GM18502 (cell line): ENCODE measurements around the gene TRPM8.

Source experiments
- ATAC-seq: cut with Tn5 transposase; IDR thresholded peaks from one replicate; pipeline ENCODE4 v1.9.1; 2021; ENCODE audit warnings: mild to moderate bottlenecking; ENCODE audit not compliant: unreplicated experiment, poor library complexity

TRPM8 gene

DNA sequence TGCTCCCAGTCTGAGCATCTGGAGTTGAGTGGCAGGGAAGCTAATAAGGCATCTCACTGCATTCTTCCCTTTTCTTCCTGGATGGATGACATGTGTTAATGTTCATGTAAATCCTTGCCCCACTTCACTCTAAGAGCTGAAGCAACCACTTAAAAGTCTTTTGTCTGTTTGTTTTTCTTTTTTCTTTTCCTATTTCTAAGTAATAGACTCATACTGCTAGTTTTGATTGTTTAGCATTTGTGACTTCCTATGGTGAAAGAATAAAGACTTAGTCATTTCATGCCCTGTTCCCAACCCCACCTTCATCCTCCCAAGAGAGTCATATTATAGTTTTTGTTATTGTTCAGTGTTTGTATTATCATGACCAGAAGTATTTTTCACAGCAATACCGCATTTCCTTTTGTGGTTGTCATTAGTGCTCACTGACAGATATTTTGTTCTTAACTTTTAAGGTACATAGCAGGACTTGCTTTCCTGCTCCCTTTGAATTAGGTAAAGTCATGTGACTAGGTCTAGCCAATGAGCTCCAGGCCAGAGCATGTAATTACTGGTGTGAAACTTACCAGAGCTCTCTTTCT lies 115.2 kb downstream of the TRPM8 start:
- ATAC-seq = no peak

DNA sequence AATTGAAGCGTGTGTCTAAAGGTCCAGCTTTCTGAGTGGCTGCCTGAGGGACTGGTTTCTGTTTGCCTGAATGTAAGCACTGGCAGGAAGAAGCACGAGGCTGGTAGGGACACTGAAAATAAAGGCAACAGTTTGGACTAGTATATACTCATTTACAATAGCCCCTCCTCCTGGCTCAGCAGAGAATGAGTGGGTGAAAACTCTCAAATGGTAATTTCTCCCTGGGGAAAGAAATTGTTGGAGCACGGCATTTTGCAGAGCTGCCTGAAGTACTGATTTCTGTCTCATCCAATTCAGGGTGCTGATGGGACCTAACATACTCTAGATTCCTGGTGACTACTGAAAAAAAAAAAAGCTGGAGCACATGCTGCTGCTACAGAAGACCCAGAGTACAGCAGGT lies 116.0 kb downstream of the TRPM8 start:
- no peak for ATAC-seq

DNA sequence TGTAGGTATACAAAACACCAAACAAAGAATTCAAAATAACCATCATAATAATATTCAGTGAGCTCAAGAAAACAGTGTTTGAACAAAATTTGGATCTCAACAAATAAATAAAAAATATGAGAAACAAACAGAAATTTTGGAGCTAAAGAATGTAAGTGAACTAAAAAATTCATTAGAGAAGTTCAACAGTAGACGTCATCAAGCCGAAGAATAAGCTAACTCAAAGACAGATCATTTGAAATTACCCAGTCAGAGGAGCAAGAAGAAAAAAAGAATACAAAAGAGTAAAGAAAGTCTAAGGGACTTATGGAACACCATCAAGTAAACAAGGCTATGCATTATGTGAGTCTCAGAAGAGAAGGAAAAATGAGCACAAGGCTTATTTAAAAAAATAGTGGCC lies 116.7 kb downstream of the TRPM8 start:
- no peak for ATAC-seq

DNA sequence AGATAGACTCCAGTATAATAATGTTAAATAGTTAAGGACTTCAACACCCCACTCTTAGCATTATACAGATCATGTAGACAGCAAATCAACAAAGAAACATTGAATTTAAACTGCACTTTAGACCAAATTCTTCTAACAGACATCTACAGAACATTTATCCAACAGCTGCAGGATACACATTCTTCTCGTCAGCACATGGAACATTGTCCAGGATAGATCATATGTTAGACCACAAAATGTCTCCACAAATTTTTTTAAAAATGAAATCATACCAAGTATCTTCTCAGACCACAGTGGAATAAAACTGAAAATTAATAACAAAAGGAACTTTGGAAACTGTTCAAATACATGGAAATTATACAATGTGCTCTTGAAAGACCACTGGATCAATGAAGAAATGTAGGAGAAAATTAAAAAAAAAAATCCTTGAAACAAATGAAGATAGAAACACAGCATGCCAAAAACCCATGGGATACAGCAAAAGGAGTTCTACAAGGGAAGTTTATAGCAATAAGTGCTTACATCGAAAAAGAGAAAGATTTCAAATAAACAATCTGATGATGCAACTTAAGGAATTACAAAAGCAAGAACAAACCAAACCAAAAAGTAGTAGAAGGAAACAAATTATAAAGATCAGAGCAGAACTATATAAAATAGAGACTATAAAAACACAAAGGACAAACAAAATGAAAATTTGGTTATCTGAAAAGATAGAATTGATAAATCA lies 121.1 kb downstream of the TRPM8 start:
- ATAC-seq = no peak

DNA sequence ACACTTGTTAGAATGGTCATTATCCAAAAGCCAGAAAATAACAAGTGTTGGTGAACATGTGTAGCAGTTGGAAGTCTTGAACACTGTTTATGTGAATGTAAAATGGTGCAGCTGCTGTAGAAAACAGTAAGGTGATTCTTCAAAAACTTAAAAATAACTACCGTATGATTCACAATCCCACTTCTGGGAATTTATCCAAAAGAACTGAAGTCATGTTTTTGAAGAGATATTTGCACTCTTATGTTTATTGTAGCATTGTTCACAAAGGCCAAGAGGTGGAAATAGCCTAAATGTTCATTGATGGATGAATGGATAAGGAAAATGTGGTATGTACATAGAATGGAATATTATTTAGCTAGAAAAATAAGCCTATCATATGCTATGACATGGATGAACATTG lies 127.0 kb downstream of the TRPM8 start:
- ATAC-seq = no peak

DNA sequence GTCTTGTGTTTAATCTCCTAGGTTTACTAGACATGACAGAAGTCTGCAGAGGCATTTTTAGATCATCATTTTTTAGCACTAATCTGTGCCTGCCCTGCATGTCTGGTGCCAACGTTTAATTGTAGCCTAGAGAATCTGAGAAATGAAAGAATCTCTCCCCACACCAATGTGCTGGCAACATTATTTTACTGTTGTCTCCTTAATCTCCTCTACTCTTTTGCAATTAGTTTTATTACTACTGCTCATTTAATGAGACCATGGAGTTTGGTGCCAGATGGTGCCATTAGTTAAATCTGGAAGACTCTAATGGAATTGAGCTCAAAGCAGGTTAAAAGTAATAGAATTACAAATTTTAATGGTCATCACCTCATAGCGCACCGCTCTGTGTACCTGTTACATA lies 129.3 kb downstream of the TRPM8 start:
- ATAC-seq = no peak

- no peak for ATAC-seq
Observed at GRCh38 chr2:234047361-234047760, 130.2 kb downstream of the TRPM8 start.

GRCh38 chr2:234048049-234048448 lies 130.9 kb downstream of the TRPM8 start:
- no peak for ATAC-seq

GRCh38 chr2:234050455-234051135 lies 133.4 kb downstream of the TRPM8 start, which contains the start of gene SPP2:
TSS of gene SPP2 (plus strand) at chr2:234050702. CDS start at chr2:234050787, 85 bp downstream.
- no peak for ATAC-seq

DNA sequence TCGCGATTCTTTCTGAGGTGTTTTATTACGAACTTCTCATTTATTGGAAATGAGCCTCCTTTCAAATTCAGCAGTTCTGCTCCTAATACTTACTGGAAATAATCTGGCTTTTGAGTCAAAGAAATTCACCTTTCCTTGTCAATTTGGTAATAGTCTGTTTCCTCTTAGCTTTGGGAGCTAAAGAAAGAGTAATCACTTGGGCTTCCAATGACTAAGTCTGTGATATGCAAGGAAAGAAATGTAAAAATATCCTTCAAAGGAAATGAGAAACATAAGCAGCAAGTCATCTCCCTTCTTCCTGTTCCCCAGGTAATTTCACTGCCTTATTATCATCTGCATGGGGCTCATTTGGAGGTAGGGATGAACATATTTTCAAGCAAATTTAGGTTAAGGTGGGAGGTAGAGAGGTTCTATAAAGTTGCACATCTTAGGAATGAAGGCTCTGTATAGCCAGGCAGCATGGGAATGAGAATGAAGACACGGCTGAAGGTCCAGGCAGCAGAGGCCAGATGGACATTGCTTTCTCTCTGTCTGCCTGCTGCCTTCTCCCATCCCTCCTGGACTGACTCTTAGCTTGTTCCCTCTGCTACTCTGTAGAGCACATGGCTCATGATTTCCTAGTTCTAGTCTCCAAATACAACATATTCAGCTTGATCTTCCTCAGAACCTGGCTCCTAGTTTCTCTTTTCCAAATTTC lies 134.3 kb downstream of the TRPM8 start:
- ATAC-seq = no peak

- ATAC-seq = no peak
Observed at GRCh38 chr2:234058881-234059280, 141.7 kb downstream of the TRPM8 start.

DNA sequence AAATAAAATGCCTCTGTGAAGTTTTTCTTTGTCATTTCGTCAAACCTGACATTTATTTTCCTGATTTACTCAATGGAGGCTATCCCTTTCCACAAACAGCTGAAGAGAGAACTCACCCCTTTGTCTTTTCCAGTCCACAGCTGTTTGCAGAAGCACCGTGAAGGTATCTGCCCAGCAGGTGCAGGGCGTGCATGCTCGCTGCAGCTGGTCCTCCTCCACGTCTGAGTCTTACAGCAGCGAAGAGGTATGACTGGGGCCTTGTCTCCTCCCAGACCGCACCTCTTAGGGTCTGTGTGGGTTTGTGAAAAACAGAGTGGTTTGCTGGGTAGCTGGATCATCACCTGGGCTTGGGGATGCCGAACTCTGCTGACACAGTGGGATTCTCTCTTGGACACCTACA lies 143.1 kb downstream of the TRPM8 start:
- ATAC-seq = no peak

DNA sequence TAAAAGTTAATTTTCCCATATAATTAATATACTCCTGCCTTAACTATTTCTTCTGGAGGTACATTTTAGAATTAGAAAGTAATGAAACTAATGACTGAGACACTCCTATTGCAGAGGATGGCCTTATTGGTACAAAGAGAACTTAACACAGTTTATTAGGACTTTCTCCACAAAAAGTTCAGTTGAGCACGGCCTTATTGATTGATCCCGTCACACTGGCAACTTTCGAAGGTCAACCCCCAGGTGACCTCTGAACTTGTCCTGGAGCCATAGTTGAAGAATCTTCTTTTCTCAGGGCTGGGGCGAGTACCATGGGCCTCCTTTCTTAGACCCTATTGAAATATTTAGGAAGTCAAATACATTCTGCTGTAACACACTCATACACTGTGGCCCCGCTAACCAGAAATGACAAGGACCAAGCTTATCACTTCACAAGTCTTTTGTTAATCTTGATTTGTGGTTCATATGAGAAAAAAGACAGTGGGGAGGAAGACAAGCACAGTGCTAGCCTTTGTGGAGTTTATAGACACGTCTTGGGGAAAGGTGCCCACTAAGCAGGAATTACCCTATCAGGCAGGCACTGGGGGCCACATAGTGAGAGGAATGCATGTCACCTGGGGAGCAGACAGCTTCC lies 144.6 kb downstream of the TRPM8 start:
- ATAC-seq = no peak

DNA sequence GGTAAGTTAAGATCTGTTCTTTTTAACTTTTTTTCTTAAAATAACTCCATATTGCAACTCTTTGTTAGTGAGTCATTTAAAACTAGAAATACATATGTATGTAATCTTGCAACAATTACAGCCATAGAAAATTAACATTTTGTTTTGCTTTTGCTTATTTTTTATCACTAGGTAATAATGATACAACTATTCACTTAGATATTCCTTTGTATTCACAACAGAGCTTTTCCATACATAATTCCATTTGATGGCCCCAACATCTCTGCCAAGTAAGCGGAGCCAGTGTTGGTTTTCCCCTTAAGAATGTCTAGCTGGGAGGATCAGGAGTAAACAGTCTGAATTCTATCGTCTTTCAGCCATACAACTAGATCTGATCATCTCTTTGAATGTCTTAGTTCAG lies 149.4 kb downstream of the TRPM8 start:
- ATAC-seq = no peak
